ENCODE results near the gene CCDC87.
A peak's percentile ranks its signal among the peaks of the same experiment; 100 is the strongest.
"Not testable (repeated sequence)": the region's sequence is repeated elsewhere in the genome, so short reads cannot be mapped to it uniquely, and the experiment has no call there.

CCDC87 gene

GRCh38 chr11:66548774-66549630 lies 43.9 kb downstream of the CCDC87 start:
- no peak for DNase-seq

DNA sequence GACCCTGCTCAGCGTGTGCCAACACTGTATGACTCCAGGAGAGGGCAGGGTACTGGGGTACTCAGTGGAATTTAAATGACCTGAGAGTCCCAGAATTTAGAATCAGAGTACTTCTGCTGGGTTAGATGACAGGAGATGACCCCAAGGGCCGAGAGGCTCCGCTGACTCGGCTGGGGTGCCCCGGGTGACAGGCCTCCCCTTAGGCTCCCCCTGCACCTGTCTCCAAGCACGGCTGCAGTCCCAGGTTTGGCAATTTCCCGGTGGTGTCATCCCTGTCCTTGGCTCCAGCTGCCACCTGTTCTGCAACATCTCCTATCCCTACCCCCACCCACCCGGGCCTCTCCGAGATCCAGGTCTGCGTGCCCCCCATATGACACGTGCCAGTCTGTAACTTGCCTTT lies 44.8 kb downstream of the CCDC87 start:
- DNase-seq: no peak

GRCh38 chr11:66547662-66548009 lies 45.2 kb downstream of the CCDC87 start:
- DNase-seq: no peak

DNA sequence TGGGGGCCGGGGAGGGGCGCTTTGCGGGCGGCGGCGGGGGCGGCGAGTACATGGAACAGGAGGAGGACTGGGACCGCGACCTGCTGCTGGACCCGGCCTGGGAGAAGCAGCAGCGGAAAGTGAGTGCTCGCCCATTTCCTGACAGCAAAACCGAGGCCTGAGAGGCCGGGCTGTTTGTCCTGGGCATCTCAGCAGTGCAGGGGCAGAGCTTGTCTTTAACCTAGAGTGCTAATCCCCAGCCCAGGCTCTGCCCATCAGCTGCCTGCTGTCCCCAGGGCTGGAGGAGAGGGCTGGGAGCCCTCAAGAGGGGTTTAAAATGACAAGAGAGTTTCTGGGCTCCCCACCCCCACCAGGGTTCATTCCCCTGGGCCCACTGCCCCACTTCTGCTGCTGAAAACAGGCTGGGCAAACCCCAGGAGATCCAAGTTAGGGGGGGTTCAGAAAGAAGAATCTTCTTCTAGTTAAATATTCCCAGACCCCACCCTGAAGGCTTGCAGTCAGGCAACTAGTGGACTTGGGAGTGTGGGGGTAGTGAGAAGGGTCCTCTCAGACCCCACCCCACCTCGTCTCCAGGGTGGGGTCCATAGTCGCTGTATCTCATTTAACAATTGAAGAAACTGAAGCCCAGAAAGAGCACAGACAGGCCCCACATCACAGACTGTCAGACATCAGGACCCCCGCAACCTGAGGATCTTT lies 45.7 kb downstream of the CCDC87 start:
- DNase-seq: no peak

- DNase-seq: no peak
These were observed 46.4 kb downstream of the CCDC87 start, which contains the start of gene ACTN3 for GRCh38 chr11:66546368-66546965. TSS of gene ACTN3 (plus strand) at chr11:66546903. CDS start at chr11:66546938, 35 bp downstream.

DNA sequence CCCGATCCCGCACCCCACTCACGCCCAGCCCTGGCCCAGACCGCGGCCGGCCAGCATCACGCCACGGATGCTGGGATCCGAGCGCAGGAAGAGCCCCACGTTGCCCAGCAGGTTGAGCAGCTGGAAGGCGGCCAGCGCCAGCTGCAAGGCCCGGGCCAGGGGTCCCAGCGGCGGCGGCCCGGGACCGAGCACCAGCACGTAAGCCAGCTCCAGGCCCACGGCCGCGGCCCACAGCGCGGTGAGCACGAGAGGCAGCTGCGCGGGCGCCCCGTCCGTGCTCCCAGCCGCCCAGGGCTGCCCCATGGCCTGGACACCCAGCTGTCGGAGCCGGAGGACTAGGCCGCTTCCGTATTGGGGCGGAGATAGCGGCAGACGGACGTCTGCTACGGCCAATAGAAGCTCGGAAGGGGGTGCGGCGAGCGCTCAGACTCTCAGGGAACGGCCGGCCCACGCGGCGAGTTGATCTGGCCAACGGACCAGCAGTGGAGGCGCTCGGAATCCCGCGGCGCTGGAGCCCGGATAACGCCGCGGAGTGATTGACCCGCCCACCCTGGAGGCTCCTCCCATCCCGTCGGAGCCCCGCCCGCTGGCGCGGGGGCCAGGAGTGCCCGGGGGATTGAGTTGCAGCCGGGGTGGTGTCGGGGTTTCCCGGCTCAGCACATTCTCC lies 47.0 kb downstream of the CCDC87 start, which contains the start of gene ZDHHC24:
TSS of gene ZDHHC24 (minus strand) at position 348 of the 667 bp plus-strand sequence. CDS start at position 303, 45 bp downstream.
- peak; percentile 77 for DNase-seq

DNA sequence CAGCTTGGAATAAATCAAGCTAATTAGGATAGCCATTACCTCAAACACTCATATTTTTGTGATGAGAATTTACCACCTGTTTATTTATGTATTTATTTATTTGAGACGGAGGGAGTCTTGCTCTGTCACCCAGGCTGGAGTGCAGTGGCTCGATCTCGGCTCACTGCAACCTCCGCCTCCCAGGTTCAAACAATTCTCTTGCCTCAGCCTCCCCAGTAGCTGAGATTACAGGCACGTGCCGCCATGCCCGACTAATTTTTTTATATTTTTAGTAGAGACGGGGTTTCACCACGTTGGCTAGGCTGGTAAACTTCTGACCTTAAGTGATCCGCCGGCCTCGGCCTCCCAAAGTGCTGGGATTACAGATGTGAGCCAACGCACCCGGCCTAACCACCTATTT lies 47.9 kb downstream of the CCDC87 start:
- DNase-seq: not testable (repeated sequence)

DNA sequence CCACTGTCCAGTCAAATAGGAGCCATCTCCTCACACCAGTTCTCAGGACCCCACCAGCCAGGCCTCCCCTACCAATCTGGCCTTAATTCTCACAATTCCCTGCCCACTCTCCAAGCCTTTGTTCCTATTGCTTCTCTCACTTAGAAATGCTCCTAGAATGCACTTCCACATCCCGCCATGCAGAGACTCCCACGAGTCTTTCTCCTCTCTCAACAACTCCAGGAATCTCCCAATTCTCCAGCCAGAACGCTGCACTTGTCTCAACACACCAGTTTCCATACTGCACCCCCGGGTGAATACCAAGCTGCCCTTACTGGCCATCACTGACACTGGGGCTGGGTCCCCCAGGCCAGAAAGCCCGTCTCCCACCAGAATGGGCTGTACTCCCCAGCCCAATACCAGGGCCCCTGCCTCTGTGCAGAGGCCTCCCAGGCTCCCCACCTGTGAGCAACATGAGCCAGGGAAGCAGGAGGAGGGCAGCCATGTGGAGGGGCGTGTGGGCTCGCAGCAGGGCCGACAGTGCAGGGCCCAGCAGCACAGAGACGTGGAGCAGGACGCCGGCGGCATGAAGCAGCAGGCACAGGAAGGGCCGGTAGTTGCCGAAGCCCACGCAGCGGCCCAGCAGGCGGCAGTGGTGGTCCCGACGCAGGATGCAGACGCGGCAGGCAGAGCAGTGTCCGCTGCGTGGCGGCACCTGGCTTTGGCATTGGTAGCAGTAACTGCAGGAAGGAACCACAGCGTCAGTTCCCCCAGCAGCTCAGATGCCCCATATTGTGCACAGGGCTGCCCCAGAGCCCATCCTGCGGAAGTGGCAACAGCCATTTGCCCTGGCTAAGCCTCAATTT lies 49.4 kb downstream of the CCDC87 start:
- peak; percentile 71 for DNase-seq

GRCh38 chr11:66542362-66542761 lies 50.5 kb downstream of the CCDC87 start:
- DNase-seq: no peak

GRCh38 chr11:66541892-66542291 lies 51.0 kb downstream of the CCDC87 start:
- DNase-seq: no peak

- DNase-seq: not testable (repeated sequence)
These were observed 52.3 kb downstream of the CCDC87 start for GRCh38 chr11:66540598-66540997.
